ENCODE data around the gene KLHL25. TPM values are rescaled to one million over a fixed set of nuclear protein-coding genes. Genes with fewer than 3 reads are reported as not detected.

KLHL25 gene
- total RNA-seq, 1 experiment from 2014 or later = 18.4 TPM

DNA sequence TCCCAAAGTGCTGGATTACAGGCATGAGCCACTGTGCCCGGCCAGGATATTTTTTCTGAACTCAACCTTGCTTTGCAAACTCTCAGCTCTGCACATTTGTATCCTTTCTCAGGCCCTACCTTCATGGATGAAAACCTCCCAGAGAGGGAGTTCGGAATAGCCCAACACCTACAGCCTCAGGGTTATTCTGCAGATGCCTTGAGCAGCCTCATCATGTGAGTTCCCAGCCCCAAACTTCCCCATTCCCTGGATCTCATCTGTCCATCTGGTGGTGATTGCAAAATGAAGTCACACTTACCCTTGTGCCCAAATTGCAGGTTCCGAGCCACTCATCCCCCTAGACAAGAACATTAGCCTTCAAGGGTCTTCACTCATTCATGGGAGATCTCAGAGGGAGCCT lies 39.9 kb upstream of the KLHL25 start:
- H4K91ac ChIP-seq (ENCODE audit: insufficient read length, low read depth, low read length) = no peak overlapping the region
- H4K8ac ChIP-seq (replicated peaks; ENCODE audit: insufficient read length, low read depth, low read length) = no peak overlapping the region
- H2BK20ac ChIP-seq (ENCODE audit: low read depth, low read length, poor library complexity, severe bottlenecking) = no peak overlapping the region
- H3K4ac ChIP-seq (ENCODE audit: low read depth, low read length) = no peak overlapping the region
- H3K4me2 ChIP-seq (ENCODE audit: insufficient read depth, insufficient read length, low read length) = no peak overlapping the region
- H3K79me1 ChIP-seq (ENCODE audit: insufficient read depth, low read depth, low read length, poor library complexity, severe bottlenecking) = no peaks in the 10 kb centered on the region
- TF ChIP-seq, protein P1, sequence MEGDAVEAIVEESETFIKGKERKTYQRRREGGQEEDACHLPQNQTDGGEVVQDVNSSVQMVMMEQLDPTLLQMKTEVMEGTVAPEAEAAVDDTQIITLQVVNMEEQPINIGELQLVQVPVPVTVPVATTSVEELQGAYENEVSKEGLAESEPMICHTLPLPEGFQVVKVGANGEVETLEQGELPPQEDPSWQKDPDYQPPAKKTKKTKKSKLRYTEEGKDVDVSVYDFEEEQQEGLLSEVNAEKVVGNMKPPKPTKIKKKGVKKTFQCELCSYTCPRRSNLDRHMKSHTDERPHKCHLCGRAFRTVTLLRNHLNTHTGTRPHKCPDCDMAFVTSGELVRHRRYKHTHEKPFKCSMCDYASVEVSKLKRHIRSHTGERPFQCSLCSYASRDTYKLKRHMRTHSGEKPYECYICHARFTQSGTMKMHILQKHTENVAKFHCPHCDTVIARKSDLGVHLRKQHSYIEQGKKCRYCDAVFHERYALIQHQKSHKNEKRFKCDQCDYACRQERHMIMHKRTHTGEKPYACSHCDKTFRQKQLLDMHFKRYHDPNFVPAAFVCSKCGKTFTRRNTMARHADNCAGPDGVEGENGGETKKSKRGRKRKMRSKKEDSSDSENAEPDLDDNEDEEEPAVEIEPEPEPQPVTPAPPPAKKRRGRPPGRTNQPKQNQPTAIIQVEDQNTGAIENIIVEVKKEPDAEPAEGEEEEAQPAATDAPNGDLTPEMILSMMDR (conservative IDR thresholded peaks at IDR 0.05) = no peak
- H3T11ph ChIP-seq (ENCODE audit: low read length) = no peak overlapping the region
- H3K18ac ChIP-seq (ENCODE audit: insufficient read length, low read depth, low read length) = no peak overlapping the region
- no peak overlapping the region for H3K23ac ChIP-seq (ENCODE audit: insufficient read length, low read depth, low read length)
- Mint-ChIP-seq H3K4me1 (peaks cover 12 to 18% of the 10 kb centered on the region in 2 experiments), H3K9me3 (no peaks in the 10 kb centered on the region), H3K27me3 (ENCODE audit: low read depth) (peaks cover 12% of the 10 kb centered on the region), H3K36me3 (ENCODE audit: insufficient read depth in 1 of 3, low read depth in 3 of 3) (no peaks in the 10 kb centered on the region), H3K4me3 (no peak overlapping the region), H3K27ac (no peak overlapping the region)
- H3K27me3 ChIP-seq (ENCODE audit: insufficient read depth, low read length) = no peaks in the 10 kb centered on the region
- no peak overlapping the region for H3K27ac ChIP-seq (ENCODE audit: insufficient read length, low read depth, low read length)
- H3K14ac ChIP-seq (ENCODE audit: insufficient read depth, low read length) = no peak overlapping the region
- no peaks in the 10 kb centered on the region for H4K20me1 ChIP-seq (ENCODE audit: control insufficient read depth, insufficient read depth, insufficient read length)
- H3K4me1 ChIP-seq (ENCODE audit: insufficient read depth, low read length) = peaks cover under 1% of the 10 kb centered on the region; the same call in 1 of the 2 replicates
- no peak overlapping the region for H2BK12ac ChIP-seq (ENCODE audit: insufficient read length, low read depth, low read length)
- no peak overlapping the region for H2BK15ac ChIP-seq (ENCODE audit: low read depth, low read length)
- DNase-seq = no peak
- no peaks in the 10 kb centered on the region for H3K23me2 ChIP-seq (ENCODE audit: insufficient read length, low read depth, low read length, poor library complexity, severe bottlenecking)
- no peaks in the 10 kb centered on the region for H3K79me2 ChIP-seq (ENCODE audit: insufficient read depth, low read length)
- H3K9ac ChIP-seq (ENCODE audit: extremely low read depth, insufficient read length, low read length) = no peak overlapping the region
- no peak overlapping the region for H2BK5ac ChIP-seq (ENCODE audit: insufficient read length, low read length)
- H3K9me3 ChIP-seq (ENCODE audit: control insufficient read depth, low read depth, low read length) = no peaks in the 10 kb centered on the region
- no peak overlapping the region for H2BK120ac ChIP-seq (ENCODE audit: low read depth, low read length, poor library complexity, severe bottlenecking)
- no peak overlapping the region for H2AK5ac ChIP-seq (ENCODE audit: insufficient read length, low read length)
- no peak overlapping the region for H2AFZ ChIP-seq (ENCODE audit: low read length)
- WGBS (ENCODE audit: extremely low coverage, insufficient read length, low lambda C conversion rate) = no CpG with 5 or more reads among the region's 3 CpGs
- no peak overlapping the region for H4K5ac ChIP-seq (ENCODE audit: insufficient read length, low read depth, low read length)
- H3K56ac ChIP-seq (ENCODE audit: insufficient read length, low read depth, low read length) = no peak overlapping the region
